DND-41 (cell line): ENCODE results near the gene MED23.

ENCODE experiments used
- ATAC-seq: fragments of 200-7000 bp; cut with Tn5 transposase; 3 replicates; pipeline ENCODE4 v1.9.1; 2021; ENCODE audit warnings: low read depth; ENCODE audit not compliant: insufficient read depth
- DNase-seq: peaks from one replicate; pipeline ENCODE4 v3.0.0-alpha.2; 2020
- H2AFZ ChIP-seq: 2 replicates; pipeline ENCODE4 v1.6.0; 2012; ENCODE audit warnings: low read depth, low read length
- H3K27ac ChIP-seq: 2 replicates; pipeline ENCODE4 v1.5.1; 2012; ENCODE audit warnings: low read length, inconsistent platforms
- H3K27me3 ChIP-seq: fragments of 200-600 bp; sonication (generic); 2 replicates; pipeline ENCODE4 v1.6.0; 2012; ENCODE audit warnings: low read length, mild to moderate bottlenecking, inconsistent platforms; ENCODE audit not compliant: insufficient read depth, poor library complexity
- H3K36me3 ChIP-seq: 2 replicates; pipeline ENCODE4 v1.5.1; 2012; ENCODE audit warnings: low read length, inconsistent platforms; ENCODE audit not compliant: insufficient read depth
- H3K4me1 ChIP-seq: 2 replicates; pipeline ENCODE4 v1.5.1; 2012; ENCODE audit warnings: mild to moderate bottlenecking, low read length; ENCODE audit not compliant: insufficient read depth
- H3K4me2 ChIP-seq: 2 replicates; pipeline ENCODE4 v1.6.0; 2012; ENCODE audit warnings: mild to moderate bottlenecking, moderate library complexity, low read length, inconsistent platforms; ENCODE audit not compliant: insufficient read depth
- H3K4me3 ChIP-seq, 2 experiments: fragments of 200-600 bp in 1 of 2; shearing (Covaris generic) in 1 of 2; 2 replicates each; pipeline ENCODE4 v1.5.1; 2012 to 2016; ENCODE audit warnings: inconsistent platforms in 2 of 2, low read length in 2 of 2, mild to moderate bottlenecking in 2 of 2, low read depth in 1 of 2, moderate library complexity in 1 of 2
- H3K79me2 ChIP-seq: 2 replicates; pipeline ENCODE4 v1.6.0; 2012; ENCODE audit warnings: low read length, inconsistent platforms; ENCODE audit not compliant: insufficient read depth
- H3K9ac ChIP-seq: 2 replicates; pipeline ENCODE4 v1.6.0; 2012; ENCODE audit warnings: low read depth, mild to moderate bottlenecking, inconsistent platforms, low read length, moderate library complexity
- H3K9me3 ChIP-seq: 2 replicates; pipeline ENCODE4 v1.5.1; 2012; ENCODE audit warnings: low read length, moderate library complexity, mild to moderate bottlenecking, inconsistent platforms; ENCODE audit not compliant: insufficient read depth, severe bottlenecking
- H4K20me1 ChIP-seq: 2 replicates; pipeline ENCODE4 v1.6.0; 2012; ENCODE audit warnings: low read length; ENCODE audit not compliant: insufficient read depth
- EZH2 ChIP-seq: IDR thresholded peaks from 3 replicates; pipeline ENCODE4 v1.6.1; 2012; ENCODE audit warnings: borderline replicate concordance, low read depth, mild to moderate bottlenecking, moderate library complexity, low read length, inconsistent platforms; ENCODE audit not compliant: severe bottlenecking
- TF ChIP-seq, protein P1 (sequence below): IDR thresholded peaks from 2 replicates; pipeline ENCODE4 v1.5.1; 2012; ENCODE audit warnings: borderline replicate concordance, low read length, moderate library complexity, mild to moderate bottlenecking; ENCODE audit not compliant: poor library complexity, severe bottlenecking; ENCODE audit errors: extremely low read depth

Gene MED23

DNA sequence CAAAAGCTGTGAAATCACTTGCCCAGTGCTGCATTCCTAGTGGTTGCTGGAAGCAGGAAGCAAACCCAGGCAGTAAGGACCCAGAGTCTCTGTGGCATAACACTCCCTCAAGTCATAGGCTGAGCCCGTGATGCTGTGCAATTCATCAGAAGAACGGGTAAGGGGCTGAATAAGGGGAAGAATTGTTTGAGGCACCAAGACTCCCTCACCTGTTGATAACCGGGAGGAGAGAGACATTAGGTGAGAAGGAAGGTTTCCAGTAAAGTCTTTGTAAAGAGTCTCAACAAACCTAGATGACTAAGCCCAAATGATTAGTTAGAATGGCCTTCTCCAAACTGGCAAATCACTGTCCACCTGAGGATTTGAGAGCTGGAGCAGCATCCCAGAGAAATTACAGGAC is 27.3 kb upstream of the MED23 start:
- Histone ChIP-seq H3K27me3 (no peaks in the 10 kb centered on the region), H3K9ac (no peak overlapping the region), H3K4me2 (no peak overlapping the region), H3K9me3 (no peaks in the 10 kb centered on the region), H3K27ac (no peak overlapping the region), H3K4me1 (no peaks in the 10 kb centered on the region), H3K36me3 (no peaks in the 10 kb centered on the region), H4K20me1 (no peaks in the 10 kb centered on the region), H3K79me2 (no peaks in the 10 kb centered on the region), H2AFZ (no peak overlapping the region), H3K4me3 (no peak overlapping the region)
- no peak for TF ChIP-seq EZH2
- TF ChIP-seq, protein P1, sequence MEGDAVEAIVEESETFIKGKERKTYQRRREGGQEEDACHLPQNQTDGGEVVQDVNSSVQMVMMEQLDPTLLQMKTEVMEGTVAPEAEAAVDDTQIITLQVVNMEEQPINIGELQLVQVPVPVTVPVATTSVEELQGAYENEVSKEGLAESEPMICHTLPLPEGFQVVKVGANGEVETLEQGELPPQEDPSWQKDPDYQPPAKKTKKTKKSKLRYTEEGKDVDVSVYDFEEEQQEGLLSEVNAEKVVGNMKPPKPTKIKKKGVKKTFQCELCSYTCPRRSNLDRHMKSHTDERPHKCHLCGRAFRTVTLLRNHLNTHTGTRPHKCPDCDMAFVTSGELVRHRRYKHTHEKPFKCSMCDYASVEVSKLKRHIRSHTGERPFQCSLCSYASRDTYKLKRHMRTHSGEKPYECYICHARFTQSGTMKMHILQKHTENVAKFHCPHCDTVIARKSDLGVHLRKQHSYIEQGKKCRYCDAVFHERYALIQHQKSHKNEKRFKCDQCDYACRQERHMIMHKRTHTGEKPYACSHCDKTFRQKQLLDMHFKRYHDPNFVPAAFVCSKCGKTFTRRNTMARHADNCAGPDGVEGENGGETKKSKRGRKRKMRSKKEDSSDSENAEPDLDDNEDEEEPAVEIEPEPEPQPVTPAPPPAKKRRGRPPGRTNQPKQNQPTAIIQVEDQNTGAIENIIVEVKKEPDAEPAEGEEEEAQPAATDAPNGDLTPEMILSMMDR, result no peak
- no peak for ATAC-seq
- DNase-seq, result no peak

DNA sequence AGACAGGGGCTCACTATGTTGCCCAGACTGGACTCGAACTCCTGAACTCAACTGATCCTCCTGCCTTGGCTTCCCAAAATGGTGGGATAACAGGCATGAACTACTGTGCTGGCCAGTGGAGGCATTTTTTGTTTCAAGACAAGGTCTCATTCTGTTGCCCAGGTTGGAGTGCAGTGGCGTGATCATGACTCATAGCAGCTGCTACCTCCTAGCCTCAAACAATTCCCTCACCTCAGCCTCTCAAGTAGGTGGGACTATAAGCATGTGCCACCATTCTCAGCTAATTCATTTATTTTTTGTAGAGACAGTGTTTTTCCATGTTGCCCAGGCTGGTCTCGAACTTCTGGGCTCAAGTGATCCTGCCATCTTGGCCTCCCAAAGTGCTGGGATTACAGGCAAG is 26.3 kb upstream of the MED23 start:
- ATAC-seq, result no peak
- no peak overlapping the region for H3K9ac ChIP-seq

DNA sequence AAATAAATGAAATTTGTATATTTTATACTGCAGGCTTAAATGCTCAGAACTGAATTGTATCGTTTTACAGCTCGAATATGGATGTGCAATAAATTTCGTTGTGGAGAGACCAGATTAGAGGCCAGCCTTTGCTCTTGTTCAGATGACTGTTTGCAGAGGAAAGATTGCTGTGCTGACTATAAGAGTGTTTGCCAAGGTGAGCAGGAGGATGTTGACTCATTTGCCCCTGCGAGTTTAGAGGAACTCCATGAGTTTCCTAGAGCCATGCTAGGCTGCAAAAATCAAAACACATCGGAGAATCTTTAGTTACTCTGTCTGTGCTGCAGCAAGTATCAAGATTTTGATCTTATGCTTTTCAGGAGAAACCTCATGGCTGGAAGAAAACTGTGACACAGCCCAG is 24.4 kb upstream of the MED23 start:
- Histone ChIP-seq H2AFZ (no peak overlapping the region), H4K20me1 (no peaks in the 10 kb centered on the region), H3K4me1 (no peaks in the 10 kb centered on the region), H3K27me3 (peaks cover 2% of the 10 kb centered on the region), H3K4me3 (no peak overlapping the region), H3K36me3 (no peaks in the 10 kb centered on the region), H3K9me3 (no peaks in the 10 kb centered on the region), H3K79me2 (no peaks in the 10 kb centered on the region), H3K27ac (no peak overlapping the region), H3K9ac (no peak overlapping the region), H3K4me2 (no peak overlapping the region)
- TF ChIP-seq, protein P1, result no peak
- TF ChIP-seq EZH2, result no peak
- ATAC-seq, result no peak
- DNase-seq, result no peak

More for the DNA sequence above, 26.3 kb upstream of the MED23 start:
- Histone ChIP-seq H3K27me3 (no peaks in the 10 kb centered on the region), H4K20me1 (no peaks in the 10 kb centered on the region), H3K36me3 (no peaks in the 10 kb centered on the region), H3K4me2 (no peak overlapping the region), H3K9me3 (no peaks in the 10 kb centered on the region), H2AFZ (no peak overlapping the region), H3K79me2 (no peaks in the 10 kb centered on the region), H3K27ac (no peak overlapping the region), H3K4me1 (no peaks in the 10 kb centered on the region), H3K4me3 (no peak overlapping the region)
- TF ChIP-seq, protein P1, result no peak
- TF ChIP-seq EZH2, result no peak
- no peak for DNase-seq

DNA sequence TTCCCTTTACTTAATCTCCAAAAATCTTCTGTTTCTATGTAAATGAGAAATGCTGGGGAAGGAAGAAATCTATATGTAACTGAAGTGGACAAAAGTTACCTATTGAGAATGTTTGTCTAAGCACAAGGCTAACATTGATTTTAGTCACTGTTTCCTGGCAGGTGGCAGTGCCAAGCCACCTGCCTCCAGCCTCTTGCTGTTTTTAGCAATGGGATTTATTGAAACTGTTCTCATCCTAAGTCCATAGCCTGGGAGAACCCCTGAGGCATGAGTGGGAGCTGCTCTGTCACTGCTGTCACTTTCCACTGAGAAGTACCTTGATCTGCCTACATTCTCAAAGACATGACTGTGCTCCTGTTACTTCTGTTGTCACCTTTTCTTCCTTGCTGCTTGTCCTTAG is 23.7 kb upstream of the MED23 start:
- ATAC-seq (no peak), DNase-seq (no peak)
- Histone ChIP-seq H3K4me2 (no peak overlapping the region), H2AFZ (no peak overlapping the region), H3K27ac (no peak overlapping the region), H3K4me1 (no peaks in the 10 kb centered on the region), H3K9me3 (no peaks in the 10 kb centered on the region), H3K79me2 (no peaks in the 10 kb centered on the region), H3K36me3 (no peaks in the 10 kb centered on the region), H3K4me3 (no peak overlapping the region), H4K20me1 (no peaks in the 10 kb centered on the region), H3K9ac (no peak overlapping the region), H3K27me3 (peaks cover 2% of the 10 kb centered on the region)
- TF ChIP-seq, protein P1, result no peak
- TF ChIP-seq EZH2, result no peak
